Peyer's patch (tissue), 4 donors: ENCODE measurements around the gene SLC13A3. TPM values are rescaled to one million over a fixed set of nuclear protein-coding genes. Genes with fewer than 3 reads are reported as not detected.
A peak's percentile ranks its signal among the peaks of the same experiment; 100 is the strongest.

ENCODE experiments used
- DNase-seq, 3 donors: peaks; one replicate each; pipeline ENCODE4 v3.0.0-alpha.2; 2017 to 2019
- H3K27ac ChIP-seq, 4 donors: fragments of 200-600 bp; sonication (generic); one replicate each; pipeline ENCODE4 v1.5.1; 2016 to 2019
- H3K27me3 ChIP-seq, 2 donors: fragments of 200-600 bp; sonication (generic); one replicate each; pipeline ENCODE4 v1.5.1; 2019
- H3K36me3 ChIP-seq, 3 donors: fragments of 200-600 bp; sonication (generic); one replicate each; pipeline ENCODE4 v1.5.1; 2016 to 2019
- H3K4me1 ChIP-seq, 4 donors: fragments of 200-600 bp; sonication (generic); one replicate each; pipeline ENCODE4 v1.5.1; 2016 to 2019
- H3K4me3 ChIP-seq, 4 donors: fragments of 200-600 bp; sonication (generic); 1 replicate in 3 of 4; 2 replicates in 1 of 4; pipeline ENCODE4 v1.5.1; 2016 to 2019; ENCODE audit warnings: mild to moderate bottlenecking in 1 of 4
- H3K9me3 ChIP-seq, 4 donors: fragments of 200-600 bp; sonication (generic); one replicate each; pipeline ENCODE4 v1.5.1; 2016 to 2019; ENCODE audit warnings: mild to moderate bottlenecking in 1 of 4
- POLR2A ChIP-seq, 2 donors: fragments of 450-650 bp; IDR thresholded peaks; one replicate each; pipeline ENCODE4 v1.5.1; 2017; ENCODE audit warnings: antibody characterized with exemption in 2 of 2, mild to moderate bottlenecking in 2 of 2, moderate library complexity in 2 of 2
- total RNA-seq, 4 donors: library from RNA; depleted of rRNA; stranded (reverse); fragments of >200 nt; gene quantifications; one replicate each; pipeline ENCODE4 v1.1.0, GENCODE V29; 2016
- TF ChIP-seq, protein P1 (sequence below), 6 experiments: fragments of 450-650 bp in 4 of 6; fragments of 200-600 bp in 2 of 6; sonication (generic) in 1 of 6; IDR thresholded peaks; one replicate each; pipeline ENCODE4 v1.5.1; 2017 to 2019; ENCODE audit warnings: antibody characterized with exemption in 6 of 6, mild to moderate bottlenecking in 3 of 6, moderate library complexity in 1 of 6

Gene SLC13A3
- total RNA-seq, 4 donors from 2014 or later: 1.3 to 10.7 TPM; not detected in 2

GRCh38 chr20:46519471-46520068, 131.7 kb downstream of the SLC13A3 start:
- no peaks in the 10 kb centered on the region for H3K4me1 ChIP-seq
- no peak overlapping the region for H3K4me3 ChIP-seq
- no peaks in the 10 kb centered on the region for H3K27me3 ChIP-seq
- no peaks in the 10 kb centered on the region for H3K36me3 ChIP-seq
- no peak for DNase-seq
- H3K27ac ChIP-seq: no peak overlapping the region
- TF ChIP-seq, protein P1, sequence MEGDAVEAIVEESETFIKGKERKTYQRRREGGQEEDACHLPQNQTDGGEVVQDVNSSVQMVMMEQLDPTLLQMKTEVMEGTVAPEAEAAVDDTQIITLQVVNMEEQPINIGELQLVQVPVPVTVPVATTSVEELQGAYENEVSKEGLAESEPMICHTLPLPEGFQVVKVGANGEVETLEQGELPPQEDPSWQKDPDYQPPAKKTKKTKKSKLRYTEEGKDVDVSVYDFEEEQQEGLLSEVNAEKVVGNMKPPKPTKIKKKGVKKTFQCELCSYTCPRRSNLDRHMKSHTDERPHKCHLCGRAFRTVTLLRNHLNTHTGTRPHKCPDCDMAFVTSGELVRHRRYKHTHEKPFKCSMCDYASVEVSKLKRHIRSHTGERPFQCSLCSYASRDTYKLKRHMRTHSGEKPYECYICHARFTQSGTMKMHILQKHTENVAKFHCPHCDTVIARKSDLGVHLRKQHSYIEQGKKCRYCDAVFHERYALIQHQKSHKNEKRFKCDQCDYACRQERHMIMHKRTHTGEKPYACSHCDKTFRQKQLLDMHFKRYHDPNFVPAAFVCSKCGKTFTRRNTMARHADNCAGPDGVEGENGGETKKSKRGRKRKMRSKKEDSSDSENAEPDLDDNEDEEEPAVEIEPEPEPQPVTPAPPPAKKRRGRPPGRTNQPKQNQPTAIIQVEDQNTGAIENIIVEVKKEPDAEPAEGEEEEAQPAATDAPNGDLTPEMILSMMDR (IDR thresholded peaks at IDR 0.05): no peak
- TF ChIP-seq POLR2A (IDR thresholded peaks at IDR 0.05): no peak
- H3K9me3 ChIP-seq: no peaks in the 10 kb centered on the region

DNA sequence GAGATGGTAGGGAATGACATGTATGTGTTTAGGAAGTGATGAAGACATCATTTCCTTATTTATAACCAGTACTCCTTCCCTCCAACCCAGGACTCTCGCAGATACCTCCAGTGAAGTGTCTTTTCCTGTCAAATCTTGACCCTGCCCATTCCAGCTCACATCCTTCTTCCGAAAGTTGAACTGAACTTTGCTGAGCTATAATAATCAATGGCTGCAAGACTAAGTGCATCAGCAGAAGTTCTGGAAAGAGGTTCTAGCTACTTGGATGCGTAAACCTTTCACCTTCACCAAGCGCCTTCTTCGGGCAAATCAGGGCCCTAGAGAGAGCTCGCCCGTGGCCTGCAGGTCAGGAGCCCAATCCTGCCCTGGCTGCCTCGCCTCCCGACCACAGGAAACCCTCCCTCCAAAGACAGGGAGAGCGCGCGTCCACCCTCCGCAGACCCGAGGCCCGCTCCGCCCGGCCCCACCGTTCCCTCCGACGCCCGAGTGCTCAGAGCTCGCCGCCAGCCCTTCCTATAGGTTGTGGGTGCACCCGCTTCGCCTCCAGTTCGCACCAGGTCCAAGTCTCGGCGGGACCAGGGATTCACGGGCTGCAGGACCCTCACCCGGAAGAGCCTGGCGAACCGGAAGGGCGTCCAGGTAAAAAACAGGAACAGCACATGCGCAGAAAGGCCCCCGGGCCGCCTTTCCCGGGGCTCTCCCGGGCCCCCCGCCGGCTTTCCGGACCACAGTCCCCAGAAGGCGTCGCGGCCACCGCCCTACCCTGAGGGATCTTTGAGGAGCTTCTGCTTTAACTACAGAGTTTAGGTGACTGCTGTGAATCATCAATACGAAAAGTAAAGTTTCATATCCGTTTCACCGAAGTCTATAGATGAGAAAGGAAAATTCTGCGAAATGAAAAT, 138.1 kb downstream of the SLC13A3 start, which contains the start of gene ZNF334:
ZNF334 (minus strand) TSS at position 617 of the 902 bp plus-strand sequence. CDS start 1,457 bp downstream, outside the sequence.
- H3K36me3 ChIP-seq: no peaks in the 10 kb centered on the region
- peak within 1 kb of the TSS; percentile 45 to 67 (median 57) for H3K4me3 ChIP-seq
- TF ChIP-seq, protein P1 (IDR thresholded peaks at IDR 0.05): no peak
- TF ChIP-seq POLR2A (IDR thresholded peaks at IDR 0.05): peak in 1 of 2 donors; percentile 15
- peak in 2 of 3 donors; percentile 57 to 61 for DNase-seq
- H3K9me3 ChIP-seq: no peaks in the 10 kb centered on the region
- no peaks in the 10 kb centered on the region for H3K27me3 ChIP-seq
- no peaks in the 10 kb centered on the region for H3K4me1 ChIP-seq
- H3K27ac ChIP-seq: peak within 1 kb of the TSS in 2 of 4 donors; percentile 19 to 23

DNA sequence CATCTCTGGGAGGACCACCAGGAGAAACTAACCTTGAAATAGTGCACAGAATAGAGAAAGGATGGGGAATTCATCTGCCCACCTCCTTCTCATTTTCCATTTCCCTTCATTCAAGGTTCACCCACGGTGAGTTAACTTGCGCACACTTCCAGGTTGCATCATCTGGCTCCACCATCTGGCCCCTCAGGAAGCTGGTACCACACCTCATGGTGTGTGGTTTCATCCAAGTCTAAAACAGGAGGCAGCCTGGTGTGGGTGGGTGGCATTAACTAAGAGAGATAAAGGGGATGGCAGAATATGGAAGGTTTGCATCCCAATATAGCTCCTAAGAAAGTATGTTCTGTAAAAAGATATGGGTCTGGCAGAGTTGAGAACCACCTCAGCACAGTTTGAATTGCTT, 141.7 kb downstream of the SLC13A3 start:
- DNase-seq: no peak
- H3K4me3 ChIP-seq: no peak overlapping the region
- TF ChIP-seq, protein P1 (IDR thresholded peaks at IDR 0.05): no peak
- TF ChIP-seq POLR2A (IDR thresholded peaks at IDR 0.05): no peak

More for the DNA sequence above, 141.7 kb downstream of the SLC13A3 start:
- Histone ChIP-seq H3K4me1 (no peaks in the 10 kb centered on the region), H3K27me3 (no peaks in the 10 kb centered on the region), H3K9me3 (no peaks in the 10 kb centered on the region), H3K36me3 (no peaks in the 10 kb centered on the region), H3K27ac (no peak overlapping the region)

Other genes with a start within 250 kb of the SLC13A3 start
- 10 to 100 TPM; 24.3 to 78.4 (median 26.4) TPM for gene ELMO2, start 244.8 kb downstream of the SLC13A3 start, total RNA-seq
- 10 to 100 TPM in 1 of 4 donors, 1 to 10 TPM in 3; 4.4 to 19.8 (median 6.2) TPM for gene ZNF334, start 137.9 kb downstream of the SLC13A3 start, total RNA-seq
- gene OCSTAMP, start 100.8 kb downstream of the SLC13A3 start, total RNA-seq: not detected
- gene TP53RK, start 38.0 kb upstream of the SLC13A3 start, total RNA-seq: 10 to 100 TPM in 2 of 4 donors, 1 to 10 TPM in 2; 7.4 to 12.1 (median 10.6) TPM
- 10 to 100 TPM in 3 of 4 donors, 1 to 10 TPM in 1; 8.3 to 19.0 (median 15.4) TPM for gene SLC2A10, start 58.2 kb upstream of the SLC13A3 start, total RNA-seq
- gene EYA2, start 243.4 kb upstream of the SLC13A3 start, total RNA-seq: 1 to 10 TPM in 1 of 4 donors, under 1 TPM in 1, not detected in 2; 0.40 to 1.7 TPM